NCI-H146 (cell line): ENCODE measurements around the gene GTPBP3.
A peak's percentile ranks its signal among the peaks of the same experiment; 100 is the strongest.

Experiments
- DNase-seq: peaks from one replicate; lab custom pipeline; 2025; lab: John Stamatoyannopoulos, UW

The GTPBP3 gene

DNA sequence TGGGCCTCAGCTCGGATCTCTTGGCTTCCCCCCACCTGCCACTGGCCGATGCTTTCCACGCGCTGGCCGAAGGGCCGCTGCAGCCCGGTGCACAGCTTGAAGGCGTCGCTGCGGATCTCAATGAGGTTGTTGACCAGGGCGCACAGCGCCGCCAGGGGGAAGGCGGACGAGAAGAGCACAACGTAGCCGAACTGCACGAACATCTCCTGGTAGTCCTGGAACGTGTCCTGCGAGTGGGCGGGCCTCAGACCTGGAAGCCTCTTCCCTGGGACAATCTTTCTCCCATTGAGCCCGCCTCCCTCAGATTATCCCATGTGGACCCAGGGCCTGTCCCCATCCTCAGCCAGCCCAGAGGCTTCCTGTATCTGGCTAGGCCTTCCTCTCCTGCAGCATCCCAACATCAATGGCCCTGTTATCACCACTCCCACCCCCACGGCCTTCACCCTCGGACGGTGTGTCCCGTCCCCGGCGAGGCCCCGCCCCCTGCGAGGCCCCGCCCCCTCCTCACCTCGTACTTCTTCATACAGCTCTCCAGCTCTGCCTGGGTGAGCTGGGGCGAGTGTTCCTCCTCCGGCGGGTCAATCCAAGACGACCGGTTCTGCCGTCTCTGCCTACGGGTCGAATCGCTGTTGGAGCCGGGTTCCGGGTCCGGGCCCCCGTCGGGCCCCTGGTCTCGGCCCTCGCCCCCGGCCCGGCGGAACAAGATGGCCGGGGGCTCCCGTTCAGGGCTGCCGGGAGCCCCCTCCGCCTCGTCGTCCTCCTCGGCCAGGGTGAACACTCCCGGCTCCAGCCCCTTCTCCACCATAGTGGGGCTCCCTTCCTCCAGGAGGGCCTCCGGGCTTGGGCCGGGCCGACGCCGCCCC, 9.5 kb upstream of the GTPBP3 start:
- peak; percentile 94 for DNase-seq

DNA sequence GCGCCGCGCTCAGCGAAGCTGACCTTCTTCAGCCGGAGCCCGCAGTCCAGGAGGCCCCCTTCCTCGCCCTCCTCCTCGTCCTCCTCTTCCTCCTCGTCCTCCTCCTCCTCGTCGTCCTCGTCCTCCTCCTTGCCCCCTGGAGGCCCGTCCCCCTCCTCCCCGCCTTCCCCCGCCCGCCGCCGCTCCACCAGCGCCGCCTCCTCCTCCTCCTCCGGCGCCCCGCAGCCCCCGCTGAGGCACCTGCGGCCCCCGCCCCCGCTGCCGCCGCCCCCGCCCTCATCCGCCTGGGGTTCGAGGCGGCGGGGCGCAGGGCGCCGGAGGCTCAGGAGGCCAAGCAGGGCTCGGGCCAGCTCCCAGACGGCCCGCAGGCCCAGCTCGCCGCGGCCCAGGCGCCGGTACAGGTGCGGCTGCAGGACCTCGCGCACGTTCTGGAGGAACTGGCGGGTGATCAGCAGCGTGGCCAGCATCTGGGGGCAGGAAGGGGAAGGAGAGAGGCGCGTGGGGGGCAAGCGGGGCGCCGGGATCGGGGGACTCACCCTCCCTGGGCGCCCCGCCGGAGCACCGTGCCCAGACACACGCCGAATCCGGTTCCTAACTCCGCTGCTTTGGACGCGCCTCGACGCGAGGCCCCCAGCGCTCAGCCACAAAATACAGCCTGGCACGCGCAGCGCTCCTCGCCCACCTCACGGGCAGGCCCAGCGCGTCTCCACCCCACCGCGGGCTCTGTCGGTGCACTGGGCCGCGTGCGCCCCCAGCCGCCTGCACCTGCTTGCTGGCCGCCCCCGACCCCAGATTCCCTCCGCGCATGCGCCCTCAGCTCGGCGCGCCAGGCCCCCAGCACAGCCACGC, 8.6 kb upstream of the GTPBP3 start:
- DNase-seq = peak; percentile 52

DNA sequence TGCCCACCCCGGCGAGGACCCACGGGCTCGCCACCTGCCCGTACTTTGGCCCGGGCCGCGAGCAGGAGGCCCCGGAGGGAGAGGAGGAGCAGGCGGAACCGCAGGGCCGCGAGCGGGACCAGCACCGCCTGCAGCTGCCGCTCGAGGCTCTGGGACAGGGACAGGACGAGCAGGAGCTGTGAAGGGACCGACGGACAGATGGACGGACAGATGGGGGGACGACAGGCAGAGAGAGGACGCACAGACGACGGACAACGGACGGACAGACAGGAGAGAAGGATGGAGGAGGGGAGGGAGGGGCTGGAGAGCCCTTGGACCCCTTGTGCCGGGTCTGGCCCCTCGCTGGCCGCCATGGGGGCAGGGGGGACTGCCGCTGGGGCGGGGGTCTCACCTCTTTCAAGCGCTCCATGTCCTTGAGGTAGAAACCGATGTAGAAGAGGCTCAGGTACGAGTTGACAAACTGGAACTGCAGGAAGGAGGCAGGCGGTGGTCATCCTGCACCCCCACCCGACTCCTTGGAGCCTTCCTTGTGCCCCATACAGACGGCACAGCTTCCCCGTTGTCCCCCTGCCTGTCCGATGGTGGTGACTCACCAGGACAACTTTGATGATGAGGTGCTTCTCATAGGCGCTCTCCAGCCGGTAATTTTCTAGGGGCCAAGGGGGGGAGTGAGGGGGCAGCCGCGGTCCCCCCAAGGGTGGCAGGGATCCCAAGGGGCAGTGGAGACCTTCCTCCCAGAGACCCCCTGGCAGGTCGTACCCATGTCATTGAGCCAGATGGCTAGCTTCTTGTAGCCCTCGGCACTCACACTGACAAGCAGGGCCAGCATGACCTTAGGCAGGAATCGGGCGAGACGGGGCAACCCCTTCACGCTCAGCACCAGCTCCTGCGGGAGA, 7.7 kb upstream of the GTPBP3 start:
- no peak for DNase-seq

DNA sequence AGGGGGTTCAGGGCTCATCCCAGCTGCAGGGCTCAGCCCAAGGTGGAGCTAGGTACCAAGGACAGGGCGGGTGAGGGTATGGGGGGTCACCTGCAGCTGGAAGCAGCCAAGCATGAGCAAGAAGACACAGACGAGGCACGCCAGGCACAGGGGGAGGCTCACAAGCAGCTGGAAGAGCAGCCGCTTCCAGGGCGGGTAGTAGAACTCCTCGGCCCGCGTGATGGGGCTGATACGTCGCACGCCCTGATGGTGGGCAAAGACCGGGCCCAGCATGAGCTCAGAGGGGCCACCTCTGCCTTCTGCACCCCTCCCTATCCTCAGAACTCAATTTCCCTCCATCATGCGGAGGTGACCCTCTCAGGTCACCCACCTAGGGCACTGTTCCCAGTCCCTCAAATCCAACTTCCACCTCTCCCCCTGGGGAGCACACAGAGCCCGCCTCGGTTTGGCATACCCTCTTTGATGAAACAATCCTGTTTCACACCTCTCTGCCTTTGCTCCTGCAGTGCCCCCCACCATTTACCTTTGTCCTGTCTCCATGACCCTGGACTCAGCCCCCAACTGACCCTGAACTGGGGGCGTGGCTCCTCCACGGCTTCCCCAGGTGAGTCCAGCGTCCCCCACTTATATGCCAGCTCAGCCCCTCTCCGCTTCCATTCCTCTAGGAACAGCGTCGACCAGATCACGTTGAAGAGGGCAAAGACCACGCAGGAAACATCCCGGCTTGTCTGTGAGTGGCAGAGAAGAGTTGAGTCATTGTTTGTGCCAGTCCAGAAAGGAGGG, 6.9 kb upstream of the GTPBP3 start:
- DNase-seq = no peak

DNA sequence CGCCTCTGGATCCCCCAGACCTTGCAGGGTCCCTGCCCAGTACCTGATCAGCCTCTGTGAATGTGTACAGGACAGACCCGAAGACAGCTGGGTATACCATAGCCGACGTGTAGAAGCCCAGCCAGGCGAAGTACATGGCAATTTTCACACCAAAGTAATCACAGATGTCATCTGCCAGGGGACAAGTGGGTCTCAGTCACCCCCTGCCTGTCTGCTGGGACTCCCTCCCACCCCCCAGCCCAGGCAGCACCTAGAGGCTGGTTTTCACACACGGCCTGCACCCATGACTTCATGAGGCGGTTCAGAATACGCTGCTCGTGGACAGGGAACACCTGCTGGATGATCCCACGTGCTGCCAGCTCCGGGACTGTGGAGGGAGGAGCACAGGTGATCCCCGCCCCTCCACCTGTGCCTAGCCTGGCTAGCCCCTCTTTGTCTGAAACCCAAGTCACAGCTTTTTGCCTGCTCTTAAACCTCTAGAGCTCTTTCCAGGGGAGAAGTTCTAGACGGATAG, 6.3 kb upstream of the GTPBP3 start:
- peak; percentile 57 for DNase-seq

DNA sequence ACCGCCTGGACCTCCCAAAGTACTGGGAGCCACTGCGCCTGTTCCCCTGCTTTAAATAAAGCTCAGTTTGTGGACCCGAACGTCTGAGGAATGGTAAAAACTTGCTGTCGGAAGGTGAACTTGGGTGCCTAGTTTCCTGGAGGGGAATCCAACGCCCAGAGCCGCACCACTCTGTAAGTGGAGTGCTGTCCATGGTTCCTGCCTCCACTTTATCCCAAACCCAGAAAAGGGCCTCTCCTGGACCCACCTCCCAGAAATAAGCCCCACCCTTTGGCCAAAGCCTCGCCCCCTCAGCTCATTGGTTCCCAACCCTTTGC, 5.0 kb upstream of the GTPBP3 start:
- DNase-seq = no peak

DNA sequence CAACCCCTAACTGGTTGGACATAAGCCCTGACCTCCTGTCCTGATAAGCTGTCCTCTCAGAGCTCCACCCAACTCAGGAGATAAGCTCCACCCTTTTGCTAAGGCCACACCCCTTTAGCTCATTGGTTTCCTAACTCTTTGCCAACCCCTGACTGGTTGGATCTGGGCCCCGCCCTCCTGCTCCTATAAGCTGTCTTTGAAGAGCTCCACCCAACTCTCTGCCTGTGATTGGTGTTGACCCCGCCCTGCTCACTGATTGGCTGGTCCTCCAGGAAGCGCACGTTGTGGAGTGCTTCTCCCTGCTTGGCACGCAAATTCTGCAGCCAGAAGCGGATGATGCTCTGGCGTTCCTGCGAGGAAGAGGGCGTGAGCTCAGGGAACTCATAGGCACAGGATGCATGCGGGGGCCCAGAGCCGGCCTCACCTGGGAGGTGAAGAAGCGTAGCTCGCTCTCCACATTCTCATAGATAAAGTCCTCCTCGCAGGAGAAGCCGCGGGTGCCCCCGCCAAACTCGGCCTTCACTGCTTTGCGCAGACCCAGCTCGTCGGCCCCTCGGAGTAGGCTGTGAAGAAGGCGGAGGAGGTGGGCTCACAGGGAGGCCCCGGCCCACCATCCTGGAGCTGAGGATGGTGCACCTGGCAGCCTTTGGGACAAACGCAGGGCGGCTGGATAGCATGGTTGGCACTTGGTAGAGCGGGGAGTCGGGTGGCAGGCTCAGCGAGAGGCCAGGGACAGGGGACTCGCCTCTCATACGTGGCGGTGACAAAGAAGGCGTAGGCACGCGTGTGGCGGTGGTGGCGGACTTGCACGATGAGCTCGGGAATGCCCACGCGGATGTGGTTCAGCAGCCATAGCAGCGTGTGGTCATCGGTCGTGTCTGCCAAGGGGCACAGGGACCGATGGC, 4.4 kb upstream of the GTPBP3 start:
- peak; percentile 72 for DNase-seq

DNA sequence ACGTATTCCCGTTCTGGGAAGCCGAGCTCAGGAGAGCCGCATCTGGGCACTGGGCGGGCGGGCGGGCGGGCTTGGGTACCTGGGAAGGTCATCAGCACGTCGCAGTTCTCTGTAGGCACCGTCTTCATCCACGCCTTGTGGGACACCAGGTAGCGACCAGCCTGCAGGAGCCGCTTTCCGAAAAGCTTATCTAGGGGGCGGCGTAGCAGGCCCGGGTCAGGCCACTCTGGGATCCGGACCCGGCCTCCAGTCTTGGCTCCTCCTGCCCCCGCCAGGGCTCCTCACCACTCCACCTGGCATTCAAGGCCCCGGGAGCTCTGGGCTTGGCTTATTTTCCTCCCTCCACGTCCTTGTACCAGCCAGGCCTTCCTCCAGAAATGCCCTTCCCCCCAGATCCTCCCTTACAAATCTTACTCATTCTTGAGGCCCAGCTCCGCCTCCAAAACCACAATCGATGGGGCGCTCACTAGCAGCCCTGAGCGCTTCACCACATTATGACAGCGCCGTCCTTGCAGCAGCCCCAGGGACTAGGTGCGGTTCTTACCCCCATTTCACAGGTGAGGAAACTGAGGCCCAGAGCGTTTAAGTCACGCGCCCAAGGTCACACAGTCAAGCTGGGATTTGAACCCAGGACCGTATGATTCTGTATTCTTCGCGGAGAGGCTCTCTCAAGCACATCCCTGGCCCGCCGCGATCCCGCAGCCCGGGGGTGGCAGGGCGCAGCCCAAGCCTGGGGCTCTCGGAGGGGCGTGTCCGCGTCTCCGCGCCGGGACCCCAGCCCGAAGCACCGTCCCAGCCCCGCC, 3.5 kb upstream of the GTPBP3 start:
- no peak for DNase-seq

DNA sequence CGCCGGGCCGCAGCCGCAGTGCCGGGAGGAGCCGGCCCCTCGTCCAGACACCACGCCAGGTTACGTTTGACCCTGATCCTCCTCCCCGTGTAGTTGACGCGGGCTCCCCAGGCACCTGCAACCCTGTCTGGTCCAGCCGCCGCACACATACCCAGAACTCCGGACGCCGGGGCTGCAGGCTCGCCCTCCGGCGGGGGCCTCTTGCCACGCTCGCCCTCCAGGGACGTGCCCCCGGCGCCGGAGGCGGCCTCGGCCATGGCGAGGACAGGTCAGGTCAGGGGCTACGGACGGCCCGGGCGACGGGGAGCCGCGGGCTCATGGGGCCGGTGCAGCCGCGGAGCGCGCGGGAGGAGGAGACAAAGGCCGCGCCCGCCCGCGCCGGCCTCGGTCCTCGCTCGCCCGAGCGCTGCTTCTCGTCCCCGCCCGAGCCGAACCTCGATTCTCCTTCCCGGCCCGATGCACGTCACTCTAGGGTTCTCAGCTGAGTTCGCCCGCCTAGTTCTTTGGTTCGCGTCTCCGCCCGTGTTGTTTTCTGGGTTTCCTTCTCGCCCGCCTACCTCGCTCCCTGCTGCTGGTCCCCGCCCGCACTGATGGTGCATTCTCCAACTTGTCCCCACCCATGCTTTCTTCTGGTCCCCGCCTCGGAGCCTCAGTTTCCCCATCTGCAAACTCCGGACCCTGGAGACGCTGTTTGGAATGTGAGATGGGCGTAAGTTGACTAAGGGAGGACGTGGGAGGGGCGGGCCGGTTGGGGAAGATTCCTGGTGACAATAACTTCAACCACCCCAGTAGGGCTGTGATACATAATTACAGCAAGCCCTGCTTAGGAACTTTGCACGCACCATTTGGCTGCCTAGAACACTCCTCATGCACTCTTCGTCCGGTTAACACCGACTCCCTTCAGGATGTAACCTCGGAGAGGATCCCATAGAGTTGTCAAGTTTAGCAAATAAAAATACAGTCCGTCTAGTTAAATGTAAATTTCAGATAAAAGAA, 2.6 kb upstream of the GTPBP3 start, which contains the start of gene ANO8:
Gene ANO8 (minus strand): TSS at position 442 of the 996 bp plus-strand sequence. CDS start 185 bp downstream, at position 257.
- DNase-seq = peak; percentile 95

DNA sequence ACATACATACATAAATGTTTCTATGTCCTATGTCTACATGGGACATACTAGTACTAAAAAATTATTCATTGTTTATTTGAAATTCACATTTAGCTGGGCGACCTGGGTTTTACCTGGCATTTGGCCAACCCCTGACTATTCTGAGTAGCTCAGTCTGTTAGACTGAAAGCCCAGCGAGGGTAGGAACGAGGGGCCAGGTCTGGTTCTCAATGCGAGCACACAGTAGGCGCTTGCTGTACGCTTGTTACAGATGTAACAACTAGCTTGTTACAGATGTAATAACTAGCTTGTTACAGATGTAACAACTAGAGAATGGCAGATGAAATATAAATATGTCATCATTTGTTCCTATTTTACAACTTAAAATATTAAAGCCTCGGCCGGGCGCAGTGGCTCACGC, 1.8 kb upstream of the GTPBP3 start:
- DNase-seq = no peak

DNA sequence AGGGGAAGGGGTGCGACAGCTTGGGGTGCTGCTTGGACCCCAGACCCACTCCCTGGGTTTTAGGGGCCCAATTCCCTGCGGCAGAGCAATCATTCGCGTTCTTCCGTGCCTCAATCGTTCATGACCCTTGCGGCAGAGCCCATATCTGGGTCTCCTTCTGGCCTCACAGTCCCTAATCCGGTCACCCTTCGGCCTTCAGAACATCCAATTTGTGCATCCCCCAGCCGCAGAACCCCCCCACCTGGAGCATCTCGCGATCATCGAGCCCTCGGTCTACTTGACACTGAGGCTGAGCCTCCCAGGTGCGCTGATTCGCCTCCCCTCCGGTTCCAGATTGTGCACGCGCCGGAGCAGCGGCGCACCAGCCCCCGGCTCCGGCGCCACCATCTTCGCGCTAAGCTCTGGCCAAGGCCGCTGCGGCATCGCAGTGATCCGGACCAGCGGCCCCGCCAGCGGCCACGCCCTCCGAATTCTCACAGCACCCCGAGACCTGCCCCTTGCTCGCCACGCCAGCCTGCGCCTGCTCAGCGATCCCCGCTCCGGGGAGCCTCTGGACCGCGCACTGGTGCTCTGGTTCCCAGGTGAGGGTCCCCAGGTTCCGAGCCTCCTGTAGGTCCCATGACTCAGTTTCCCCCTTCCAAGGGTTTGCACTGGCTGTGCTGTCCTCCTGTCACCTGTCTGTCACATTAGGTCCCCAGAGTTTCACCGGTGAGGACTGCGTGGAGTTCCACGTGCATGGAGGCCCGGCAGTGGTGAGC, 501 bp downstream of the GTPBP3 start:
- DNase-seq = peak; percentile 37

DNA sequence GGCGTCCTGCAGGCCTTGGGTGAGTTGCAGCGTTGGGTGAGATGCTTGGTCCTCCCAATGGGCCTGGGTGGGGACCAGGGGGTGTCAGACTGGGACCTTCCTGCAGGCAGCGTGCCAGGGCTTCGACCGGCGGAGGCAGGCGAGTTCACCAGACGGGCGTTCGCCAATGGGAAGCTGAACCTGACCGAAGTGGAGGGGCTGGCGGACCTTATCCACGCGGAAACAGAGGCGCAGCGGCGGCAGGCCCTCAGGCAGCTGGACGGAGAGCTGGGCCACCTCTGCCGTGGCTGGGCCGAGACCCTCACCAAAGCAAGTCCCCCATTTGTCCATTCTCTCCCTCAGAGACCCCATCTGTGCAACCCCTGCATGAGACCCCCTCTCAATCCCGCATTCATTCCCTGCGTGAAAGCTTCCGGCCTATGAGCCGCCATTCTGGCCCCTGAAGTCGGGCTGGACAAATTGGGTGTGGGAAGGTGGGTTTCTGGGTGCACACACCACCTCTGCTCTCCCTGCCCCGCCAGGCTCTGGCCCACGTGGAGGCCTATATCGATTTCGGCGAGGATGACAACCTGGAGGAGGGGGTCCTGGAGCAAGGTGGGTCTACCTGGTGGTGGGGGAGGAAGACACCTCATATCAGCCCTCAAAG, 1.2 kb downstream of the GTPBP3 start:
- DNase-seq = no peak

DNA sequence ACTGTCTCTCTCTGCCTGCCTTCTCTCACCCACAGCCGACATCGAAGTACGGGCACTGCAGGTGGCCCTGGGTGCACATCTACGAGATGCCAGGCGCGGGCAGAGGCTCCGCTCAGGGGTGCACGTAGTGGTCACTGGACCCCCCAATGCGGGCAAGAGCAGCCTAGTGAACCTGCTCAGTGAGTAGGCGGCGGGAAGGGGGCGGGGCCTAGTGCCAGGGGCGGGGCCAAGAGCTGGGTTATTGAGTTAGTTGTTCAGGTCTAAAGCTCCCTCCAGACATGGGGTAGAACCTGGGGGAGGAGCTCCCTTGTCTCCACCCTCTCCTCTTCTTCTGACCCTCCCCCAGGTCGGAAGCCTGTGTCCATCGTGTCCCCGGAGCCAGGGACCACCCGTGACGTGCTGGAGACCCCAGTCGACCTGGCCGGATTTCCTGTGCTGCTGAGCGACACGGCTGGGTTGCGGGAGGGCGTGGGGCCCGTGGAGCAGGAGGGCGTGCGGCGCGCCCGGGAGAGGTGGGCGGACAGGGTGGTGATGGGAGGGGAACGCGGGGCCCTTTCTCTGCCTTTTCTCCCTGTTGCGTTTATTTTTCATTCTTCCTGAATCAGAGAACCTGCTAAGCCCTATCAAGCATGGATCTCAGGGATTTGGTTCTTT, 1.9 kb downstream of the GTPBP3 start:
- no peak for DNase-seq

DNA sequence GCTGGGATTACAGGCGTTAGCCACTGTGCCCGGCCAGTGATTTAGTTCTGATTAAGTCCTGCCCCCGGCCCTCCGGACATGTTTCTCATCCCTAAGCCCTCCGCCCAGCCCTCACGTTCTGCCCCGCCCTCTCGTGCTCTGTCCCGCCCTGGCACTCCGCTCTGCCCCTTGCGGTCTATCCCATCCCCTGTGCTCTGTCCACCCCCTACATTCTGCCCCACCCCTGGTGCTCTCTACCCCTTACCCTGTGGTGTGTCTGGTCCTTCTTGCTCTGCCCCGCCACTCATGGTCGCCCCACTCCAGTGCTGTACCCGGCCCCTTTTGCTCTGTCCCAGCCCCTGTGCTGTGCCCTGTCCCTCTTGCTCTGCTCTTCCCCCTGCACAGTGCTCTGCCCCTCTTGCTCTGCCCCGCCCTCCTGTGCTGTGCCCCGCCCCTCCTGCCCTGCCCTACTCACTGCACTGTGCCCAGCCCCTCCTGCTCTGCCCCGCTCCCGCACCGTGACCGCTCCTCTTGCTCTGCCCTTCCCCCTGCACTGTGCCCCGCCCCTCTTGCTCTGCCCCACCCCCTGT, 3.0 kb downstream of the GTPBP3 start:
- DNase-seq = no peak

DNA sequence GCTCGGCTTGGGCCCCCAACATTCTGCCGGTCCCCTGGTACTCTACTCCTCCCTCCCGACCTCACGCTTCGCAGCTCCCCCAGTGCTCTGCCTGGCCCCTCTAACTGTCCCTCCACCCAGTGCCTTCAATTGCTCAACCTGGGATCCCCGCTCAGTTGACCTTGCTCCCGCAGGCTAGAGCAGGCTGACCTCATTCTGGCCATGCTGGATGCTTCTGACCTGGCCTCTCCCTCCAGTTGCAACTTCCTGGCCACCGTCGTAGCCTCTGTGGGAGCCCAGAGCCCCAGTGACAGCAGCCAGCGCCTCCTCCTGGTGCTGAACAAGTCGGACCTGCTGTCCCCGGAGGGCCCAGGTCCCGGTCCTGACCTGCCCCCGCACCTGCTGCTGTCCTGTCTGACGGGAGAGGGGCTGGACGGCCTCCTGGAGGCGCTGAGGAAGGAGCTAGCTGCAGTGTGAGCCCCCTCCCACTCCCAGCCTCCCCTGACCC, 3.6 kb downstream of the GTPBP3 start:
- no peak for DNase-seq

DNA sequence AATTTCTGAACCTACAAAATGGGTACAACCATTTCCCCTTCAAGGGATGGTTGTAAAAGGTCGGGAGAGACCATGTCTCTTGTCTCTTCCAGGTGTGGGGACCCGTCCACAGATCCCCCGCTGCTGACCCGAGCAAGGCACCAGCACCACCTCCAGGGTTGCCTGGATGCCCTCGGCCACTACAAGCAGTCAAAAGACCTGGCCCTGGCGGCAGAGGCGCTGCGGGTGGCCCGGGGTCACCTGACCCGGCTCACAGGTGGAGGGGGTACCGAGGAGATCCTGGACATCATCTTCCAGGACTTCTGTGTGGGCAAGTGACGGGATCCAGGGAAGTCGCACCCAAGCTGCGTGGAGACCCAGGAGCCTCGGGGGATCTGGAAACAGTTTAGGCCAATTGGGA, 4.0 kb downstream of the GTPBP3 start:
- DNase-seq = no peak
